HepG2 (cell line): Measurements from ENCODE around the gene CDRT15. TPM values are rescaled to one million over a fixed set of nuclear protein-coding genes. Genes with fewer than 3 reads are reported as not detected.

Experiments used
- BRCA1 ChIP-seq: sonication (generic); formaldehyde crosslinking; IDR thresholded peaks from 2 replicates; pipeline ENCODE4 v1.4.0; 2020; ENCODE audit warnings: missing genetic modification reagents
- CEBPB ChIP-seq: IDR thresholded peaks from 2 replicates; pipeline ENCODE4 v1.6.1; 2011; ENCODE audit warnings: low read depth, low read length, improper control_type of control experiment, borderline replicate concordance
- FOXO1 ChIP-seq: sonication (generic); formaldehyde crosslinking; IDR thresholded peaks from 2 replicates; pipeline ENCODE4 v1.4.0; 2020; ENCODE audit warnings: missing genetic modification reagents
- FOXP1 ChIP-seq, 2 experiments: fragments of 450-650 bp in 1 of 2; IDR thresholded peaks; 2 replicates each; pipeline ENCODE4 v1.6.1; 2017 to 2018; ENCODE audit warnings: antibody characterized with exemption in 1 of 2
- GATAD2A ChIP-seq: IDR thresholded peaks from 2 replicates; pipeline ENCODE4 v1.6.1; 2016
- HNF1B ChIP-seq: sonication (generic); formaldehyde crosslinking; IDR thresholded peaks from 2 replicates; pipeline ENCODE4 v1.5.1; 2020; ENCODE audit warnings: mild to moderate bottlenecking, moderate library complexity, missing genetic modification reagents
- HNRNPUL1 ChIP-seq: fragments of 200-400 bp; formaldehyde crosslinking; IDR thresholded peaks from 2 replicates; pipeline ENCODE4 v1.6.1; 2017; ENCODE audit warnings: low read depth, mild to moderate bottlenecking, low read length, moderate library complexity
- HOXA5 ChIP-seq: sonication (generic); formaldehyde crosslinking; IDR thresholded peaks from 2 replicates; pipeline ENCODE4 v1.4.0; 2020; ENCODE audit warnings: missing genetic modification reagents
- KDM3A ChIP-seq: IDR thresholded peaks from 2 replicates; pipeline ENCODE4 v1.6.1; 2018; ENCODE audit warnings: low read depth, missing compliant biosample characterization
- KLF16 ChIP-seq, 2 experiments: sonication (generic) in 1 of 2; formaldehyde crosslinking in 1 of 2; IDR thresholded peaks; 2 replicates each; pipeline versions ENCODE4 v1.6.1 to v1.8.0; 2016 to 2023; ENCODE audit warnings: missing genetic modification reagents in 2 of 2, missing compliant biosample characterization in 1 of 2
- MIXL1 ChIP-seq: IDR thresholded peaks from 2 replicates; pipeline ENCODE4 v1.6.1; 2016
- MZF1 ChIP-seq: sonication (generic); formaldehyde crosslinking; IDR thresholded peaks from 2 replicates; pipeline ENCODE4 v1.8.1; 2023; ENCODE audit warnings: mild to moderate bottlenecking, missing genetic modification reagents, borderline replicate concordance
- POGZ ChIP-seq: sonication (generic); formaldehyde crosslinking; IDR thresholded peaks from 2 replicates; pipeline ENCODE4 v1.4.0; 2020; ENCODE audit warnings: mild to moderate bottlenecking, missing genetic modification reagents
- RARA ChIP-seq: IDR thresholded peaks from 2 replicates; pipeline ENCODE4 v1.6.1; 2016; ENCODE audit warnings: missing genetic modification reagents, missing compliant biosample characterization
- SRSF1 ChIP-seq: fragments of 200-400 bp; formaldehyde crosslinking; optimal IDR thresholded peaks from 2 replicates; pipeline ENCODE3; 2017; ENCODE audit warnings: mild to moderate bottlenecking, low read depth, low read length, moderate library complexity
- TEAD3 ChIP-seq: optimal IDR thresholded peaks from 2 replicates; pipeline ENCODE3; 2016; ENCODE audit warnings: borderline replicate concordance
- TFDP1 ChIP-seq: IDR thresholded peaks from 2 replicates; pipeline ENCODE4 v1.6.1; 2016; ENCODE audit warnings: missing compliant biosample characterization, missing genetic modification reagents, borderline replicate concordance
- TOE1 ChIP-seq: sonication (generic); formaldehyde crosslinking; IDR thresholded peaks from 2 replicates; pipeline ENCODE4 v1.4.0; 2020; ENCODE audit warnings: mild to moderate bottlenecking, missing genetic modification reagents
- polyA plus RNA-seq, 8 experiments: library from polyadenylated mRNA; depleted of rRNA in 3 of 8; stranded (reverse) in 7 of 8; unstranded in 1 of 8; fragments of >200 nt; fragmentation: Illumina TruSeq in 4 of 8; extraction: Trizol in 4 of 8; gene quantifications; 2 replicates each; pipeline versions ENCODE4 v1.2.1 to v1.2.3, GENCODE V29; 2011 to 2016; ENCODE audit warnings: low read depth in 4 of 8, missing spikeins in 1 of 8, mixed read lengths in 1 of 8; ENCODE audit not compliant: insufficient read depth in 1 of 8
- total RNA-seq, 5 experiments: library from RNA; depleted of rRNA; stranded (reverse); fragments of >200 nt; fragmentation: Illumina TruSeq; extraction: Trizol; gene quantifications; 2 replicates each; pipeline ENCODE4 v1.2.3, GENCODE V29; 2016; ENCODE audit warnings: low read depth in 1 of 5
- TF ChIP-seq, protein P1 (sequence below): IDR thresholded peaks from 2 replicates; pipeline ENCODE4 v1.6.1; 2016; ENCODE audit warnings: control low read depth
- TF ChIP-seq, protein P2 (sequence below): sonication (generic); formaldehyde crosslinking; IDR thresholded peaks from 2 replicates; pipeline ENCODE4 v1.5.0; 2020; ENCODE audit warnings: missing genetic modification reagents, mild to moderate bottlenecking, borderline replicate concordance

The CDRT15 gene
- total and polyA plus RNA-seq, 2 of the 13 experiments (the other 11 are each of a cell fraction or from before 2014, with no cell fraction given), result not detected

GRCh38 chr17:14276535-14277250, 40.0 kb upstream of the CDRT15 start (continued):
- TF ChIP-seq HNF1B (no peak), POGZ (CRISPR knock-in tag) (0 out of 2 replicates have a peak, but pooled peaks have one; percentile 5), MZF1 (CRISPR knock-in tag) (no peak), RARA (peak; percentile 78), KDM3A (CRISPR knock-in tag) (peak; percentile 24; the same call in 1 of the 2 replicates), CEBPB (peak; percentile 47; the same call in 1 of the 2 replicates), TEAD3 (CRISPR knock-in tag) (peak; percentile 43), SRSF1 (no peak), FOXO1 (CRISPR knock-in tag) (peak; percentile 77; the same call in 1 of the 2 replicates), MIXL1 (CRISPR knock-in tag) (peak; percentile 75; the same call in 1 of the 2 replicates), TOE1 (no peak), GATAD2A (CRISPR knock-in tag) (peak; percentile 77), BRCA1 (CRISPR knock-in tag) (no peak), HNRNPUL1 (peak; percentile 76; the same call in 1 of the 2 replicates), FOXP1 (IDR thresholded peaks at IDR 0.05) (0 out of 2 replicates have a peak, but pooled peaks have one; percentile 41), FOXP1 (CRISPR knock-in tag; IDR thresholded peaks at IDR 0.05) (peak; percentile 95), KLF16 (CRISPR knock-in tag; IDR thresholded peaks at IDR 0.05) (peak in 1 of 2 experiments; percentile 28; a peak in 1 of 4 replicates), HOXA5 (CRISPR knock-in tag) (peak; percentile 39; the same call in 1 of the 2 replicates), TFDP1 (CRISPR knock-in tag) (no peak)
- TF ChIP-seq, protein P1, sequence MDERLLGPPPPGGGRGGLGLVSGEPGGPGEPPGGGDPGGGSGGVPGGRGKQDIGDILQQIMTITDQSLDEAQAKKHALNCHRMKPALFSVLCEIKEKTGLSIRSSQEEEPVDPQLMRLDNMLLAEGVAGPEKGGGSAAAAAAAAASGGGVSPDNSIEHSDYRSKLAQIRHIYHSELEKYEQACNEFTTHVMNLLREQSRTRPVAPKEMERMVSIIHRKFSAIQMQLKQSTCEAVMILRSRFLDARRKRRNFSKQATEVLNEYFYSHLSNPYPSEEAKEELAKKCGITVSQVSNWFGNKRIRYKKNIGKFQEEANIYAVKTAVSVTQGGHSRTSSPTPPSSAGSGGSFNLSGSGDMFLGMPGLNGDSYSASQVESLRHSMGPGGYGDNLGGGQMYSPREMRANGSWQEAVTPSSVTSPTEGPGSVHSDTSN (CRISPR knock-in tag), result peak; percentile 41; the same call in 1 of the 2 replicates
- TF ChIP-seq, protein P2, sequence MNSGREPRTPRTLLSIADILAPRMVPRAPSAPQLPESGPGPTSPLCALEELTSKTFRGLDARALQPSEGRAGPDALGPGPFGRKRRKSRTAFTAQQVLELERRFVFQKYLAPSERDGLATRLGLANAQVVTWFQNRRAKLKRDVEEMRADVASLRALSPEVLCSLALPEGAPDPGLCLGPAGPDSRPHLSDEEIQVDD, result no peak
